ENCODE measurements around the gene PIP4K2A. TPM values are rescaled to one million over a fixed set of nuclear protein-coding genes. Genes with fewer than 3 reads are reported as not detected.

Gene PIP4K2A
- total and polyA plus RNA-seq, 7 donors, result 2.3 to 9.7 (median 6.4) TPM

DNA sequence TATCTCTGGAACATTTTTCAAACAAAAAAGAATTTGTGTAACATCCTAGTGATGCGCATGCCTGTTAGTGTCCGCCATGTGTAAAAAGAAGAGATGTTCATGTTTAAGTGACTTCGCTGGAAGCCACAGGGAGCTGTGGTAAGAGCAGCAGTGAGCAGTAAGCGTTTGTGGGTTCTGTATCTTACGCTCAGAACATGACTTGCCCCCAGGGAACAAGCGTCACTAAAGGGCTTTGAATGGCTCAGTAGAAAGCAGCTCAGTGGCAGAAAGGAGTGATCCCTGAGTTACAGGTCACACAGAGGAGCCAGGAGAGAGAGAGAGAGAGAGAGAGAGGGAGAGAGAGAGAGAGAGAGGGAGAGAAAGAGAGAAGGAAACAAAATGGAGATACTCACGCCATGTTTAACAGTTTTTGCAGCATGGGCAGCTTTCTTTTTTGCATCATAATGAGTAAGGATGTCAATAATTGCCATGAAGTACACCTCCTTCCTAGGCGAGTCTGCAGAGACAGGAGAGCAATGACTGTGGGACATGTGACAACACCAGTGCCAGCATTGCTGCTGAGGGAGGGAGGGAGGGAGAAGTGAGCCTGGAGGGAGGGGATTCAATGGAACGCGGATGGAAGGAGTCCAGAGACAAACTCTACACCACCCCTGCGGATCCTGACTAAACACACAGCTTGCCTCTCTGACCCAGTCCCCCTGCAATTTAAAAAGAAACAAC, 174.6 kb downstream of the PIP4K2A start:
- no peak for DNase-seq
- Histone ChIP-seq H3K9me3 (no peaks in the 10 kb centered on the region), H3K4me3 (no peak overlapping the region), H3K4me1 (peaks cover 6% of the 10 kb centered on the region), H3K36me3 (ENCODE audit: insufficient read depth in 1 of 2, low read depth in 1 of 2) (peaks cover 0 to 8% of the 10 kb centered on the region in 2 donors), H3K27me3 (ENCODE audit: insufficient read depth in 3 of 3, low read length in 2 of 3) (no peaks in the 10 kb centered on the region), H3K27ac (no peak overlapping the region)
- intact Hi-C loops (cut with DNase I), result loop anchor here in 1 of 2 donors (10.0 kb wide), 1 partner anchor 195 kb away; the partner anchor contains the start of gene SPAG6
- no peak for TF ChIP-seq CTCF (IDR thresholded peaks at IDR 0.05)
- ATAC-seq, result no peak
- 78 to 90% (median 90%) methylated on average over 11 of the region's 11 CpGs for WGBS, 3 donors

GRCh38 chr10:22537810-22538209, 176.6 kb downstream of the PIP4K2A start:
- no peak for DNase-seq
- peak in 3 of 4 donors; percentile 73 to 94 (median 93) for ATAC-seq
- intact Hi-C loops (cut with DNase I), result no loop called here
- no peak for TF ChIP-seq CTCF (IDR thresholded peaks at IDR 0.05)
- no peaks in the 10 kb centered on the region for H3K27me3 ChIP-seq (ENCODE audit: insufficient read depth in 3 of 3, low read length in 2 of 3)
- no peak overlapping the region for H3K27ac ChIP-seq
- no peak overlapping the region for H3K4me3 ChIP-seq
- peaks cover 0 to 8% of the 10 kb centered on the region in 2 donors for H3K36me3 ChIP-seq (ENCODE audit: insufficient read depth in 1 of 2, low read depth in 1 of 2)
- WGBS, 3 donors, result 31 to 41% (median 33%) methylated on average over 6 of the region's 6 CpGs
- no peaks in the 10 kb centered on the region for H3K9me3 ChIP-seq
- peaks cover 6% of the 10 kb centered on the region for H3K4me1 ChIP-seq

GRCh38 chr10:22536620-22537019, 177.8 kb downstream of the PIP4K2A start:
- Histone ChIP-seq H3K4me1 (peaks cover 6% of the 10 kb centered on the region), H3K36me3 (ENCODE audit: insufficient read depth in 1 of 2, low read depth in 1 of 2) (peaks cover 0 to 8% of the 10 kb centered on the region in 2 donors), H3K27ac (no peak overlapping the region), H3K4me3 (no peak overlapping the region), H3K27me3 (ENCODE audit: insufficient read depth in 3 of 3, low read length in 2 of 3) (no peaks in the 10 kb centered on the region), H3K9me3 (no peaks in the 10 kb centered on the region)
- no peak for ATAC-seq
- intact Hi-C loops (cut with DNase I), result no loop called here
- no peak for DNase-seq
- WGBS, 3 donors, result 88 to 93% (median 90%) methylated on average over 8 of the region's 8 CpGs
- no peak for TF ChIP-seq CTCF (IDR thresholded peaks at IDR 0.05)

- Histone ChIP-seq H3K27me3 (ENCODE audit: insufficient read depth in 3 of 3, low read length in 2 of 3) (no peaks in the 10 kb centered on the region), H3K4me1 (peaks cover 6% of the 10 kb centered on the region), H3K9me3 (no peaks in the 10 kb centered on the region), H3K27ac (no peak overlapping the region), H3K36me3 (ENCODE audit: insufficient read depth in 1 of 2, low read depth in 1 of 2) (peaks cover 0 to 5% of the 10 kb centered on the region in 2 donors), H3K4me3 (no peak overlapping the region)
- no peak for TF ChIP-seq CTCF (IDR thresholded peaks at IDR 0.05)
- intact Hi-C loops (cut with DNase I), result no loop called here
- DNase-seq (no peak), ATAC-seq (no peak)
- WGBS, 3 donors, result 69 to 83% (median 77%) methylated on average over 9 of the region's 9 CpGs
These were observed 179.4 kb downstream of the PIP4K2A start for GRCh38 chr10:22534849-22535604.

Measured in psoas muscle (tissue), 8 donors.